NCI-H748 (cell line): Measurements from ENCODE around the gene MDM4.
A peak's percentile ranks its signal among the peaks of the same experiment; 100 is the strongest.
"Not testable (repeated sequence)": the region's sequence is repeated elsewhere in the genome, so short reads cannot be mapped to it uniquely, and the experiment has no call there.

ENCODE experiments used
- DNase-seq: peaks from one replicate; lab custom pipeline; 2025; ENCODE audit not compliant: unreplicated experiment; lab: John Stamatoyannopoulos, UW

The MDM4 gene

GRCh38 chr1:204516180-204516879 is at the start of gene MDM4:
TSS of gene MDM4 (plus strand) at chr1:204516406. CDS start at chr1:204525519, 9,113 bp downstream.
- DNase-seq, result peak; percentile 95

- DNase-seq, result no peak
Measured at GRCh38 chr1:204466416-204467405, 49.5 kb upstream of the MDM4 start.

GRCh38 chr1:204468206-204468605 is 48.0 kb upstream of the MDM4 start:
- no peak for DNase-seq

GRCh38 chr1:204468766-204469302 is 47.4 kb upstream of the MDM4 start:
- DNase-seq, result no peak

- DNase-seq, result no peak
Measured at GRCh38 chr1:204469304-204469703, 46.9 kb upstream of the MDM4 start.

- DNase-seq, result no peak
Measured at GRCh38 chr1:204471687-204472086, 44.5 kb upstream of the MDM4 start.

- no peak for DNase-seq
Measured at GRCh38 chr1:204472660-204473059, 43.5 kb upstream of the MDM4 start.

GRCh38 chr1:204473400-204473965 is 42.7 kb upstream of the MDM4 start:
- DNase-seq, result no peak

- DNase-seq, result no peak
Measured at GRCh38 chr1:204475656-204476432, 40.4 kb upstream of the MDM4 start.

- no peak for DNase-seq
Measured at GRCh38 chr1:204476563-204476962, 39.6 kb upstream of the MDM4 start.

- DNase-seq, result no peak
Measured at GRCh38 chr1:204477036-204477740, 39.0 kb upstream of the MDM4 start.

- DNase-seq, result no peak
Measured at GRCh38 chr1:204478172-204478899, 37.9 kb upstream of the MDM4 start.

GRCh38 chr1:204478921-204479320 is 37.3 kb upstream of the MDM4 start:
- DNase-seq, result no peak

- DNase-seq, result no peak
Measured at GRCh38 chr1:204479387-204480136, 36.6 kb upstream of the MDM4 start.

GRCh38 chr1:204480515-204480914 is 35.7 kb upstream of the MDM4 start:
- DNase-seq, result no peak

GRCh38 chr1:204483791-204484190 is 32.4 kb upstream of the MDM4 start:
- no peak for DNase-seq

GRCh38 chr1:204486513-204487255 is 29.5 kb upstream of the MDM4 start:
- not testable (repeated sequence) for DNase-seq

GRCh38 chr1:204487256-204487615 is 29.0 kb upstream of the MDM4 start:
- DNase-seq, result no peak
